ENCODE measurements around the gene TPGS2. TPM values are rescaled to one million over a fixed set of nuclear protein-coding genes. Genes with fewer than 3 reads are reported as not detected.
"Not testable (repeated sequence)": the region's sequence is repeated elsewhere in the genome, so short reads cannot be mapped to it uniquely, and the experiment has no call there.

The TPGS2 gene
- total RNA-seq: 95.4 and 98.8 TPM in 2 replicates
- long read RNA-seq, full-length matches to known transcripts: 297 of 323 reads
- long read RNA-seq, partial matches to known transcripts: 9 of 323 reads
- long read RNA-seq, other reads (novel, unspliced or antisense): 17 of 323 reads

GRCh38 chr18:36828630-36829361 is at the start of gene TPGS2, which contains the start of gene KIAA1328:
Gene TPGS2 (minus strand): TSS chr18:36829002. CDS start chr18:36828767, 235 bp downstream.
Gene KIAA1328 (plus strand): TSS chr18:36829127. CDS start chr18:36829139, 12 bp downstream.
- Mint-ChIP-seq H3K36me3 (ENCODE audit: unreplicated experiment) (no peaks in the 10 kb centered on the region), H3K4me3 (ENCODE audit: unreplicated experiment) (peak within 1 kb of the TSS; percentile 97), H3K4me1 (ENCODE audit: unreplicated experiment) (peaks cover 38% of the 10 kb centered on the region), H3K9me3 (ENCODE audit: unreplicated experiment) (no peaks in the 10 kb centered on the region), H3K27ac (ENCODE audit: unreplicated experiment) (peak within 1 kb of the TSS; percentile 94), H3K27me3 (ENCODE audit: unreplicated experiment) (no peaks in the 10 kb centered on the region)
- peak; percentile 72 for TF ChIP-seq CTCF (IDR thresholded peaks at IDR 0.05)
- DNase-seq (ENCODE audit: extremely low spot score, unreplicated experiment): peak; percentile 97

- not testable (repeated sequence) for H3K9me3 Mint-ChIP-seq (ENCODE audit: unreplicated experiment); H3K4me3 Mint-ChIP-seq (ENCODE audit: unreplicated experiment); H3K27ac Mint-ChIP-seq (ENCODE audit: unreplicated experiment); DNase-seq (ENCODE audit: extremely low spot score, unreplicated experiment); H3K4me1 Mint-ChIP-seq (ENCODE audit: unreplicated experiment); H3K27me3 Mint-ChIP-seq (ENCODE audit: unreplicated experiment)
- peaks cover 11% of the 10 kb centered on the region for H3K36me3 Mint-ChIP-seq (ENCODE audit: unreplicated experiment)
Observed at GRCh38 chr18:36873826-36874225, 45.0 kb upstream of the TPGS2 start.

GRCh38 chr18:36872329-36872728 is 43.5 kb upstream of the TPGS2 start:
- Mint-ChIP-seq H3K4me1 (ENCODE audit: unreplicated experiment) (no peaks in the 10 kb centered on the region), H3K36me3 (ENCODE audit: unreplicated experiment) (peaks cover 11% of the 10 kb centered on the region), H3K27ac (ENCODE audit: unreplicated experiment) (no peak overlapping the region), H3K27me3 (ENCODE audit: unreplicated experiment) (no peaks in the 10 kb centered on the region), H3K9me3 (ENCODE audit: unreplicated experiment) (no peaks in the 10 kb centered on the region), H3K4me3 (ENCODE audit: unreplicated experiment) (no peak overlapping the region)
- no peak for DNase-seq (ENCODE audit: extremely low spot score, unreplicated experiment)
- no peak for TF ChIP-seq CTCF (IDR thresholded peaks at IDR 0.05)

- Mint-ChIP-seq H3K4me3 (ENCODE audit: unreplicated experiment) (no peak overlapping the region), H3K36me3 (ENCODE audit: unreplicated experiment) (peaks cover 11% of the 10 kb centered on the region), H3K9me3 (ENCODE audit: unreplicated experiment) (no peaks in the 10 kb centered on the region), H3K27ac (ENCODE audit: unreplicated experiment) (no peak overlapping the region), H3K27me3 (ENCODE audit: unreplicated experiment) (no peaks in the 10 kb centered on the region), H3K4me1 (ENCODE audit: unreplicated experiment) (no peaks in the 10 kb centered on the region)
- no peak for TF ChIP-seq CTCF (IDR thresholded peaks at IDR 0.05)
- no peak for DNase-seq (ENCODE audit: extremely low spot score, unreplicated experiment)
Observed at GRCh38 chr18:36871801-36872200, 43.0 kb upstream of the TPGS2 start.

GRCh38 chr18:36867056-36867455 is 38.3 kb upstream of the TPGS2 start:
- Mint-ChIP-seq H3K4me3 (ENCODE audit: unreplicated experiment) (no peak overlapping the region), H3K9me3 (ENCODE audit: unreplicated experiment) (no peaks in the 10 kb centered on the region), H3K4me1 (ENCODE audit: unreplicated experiment) (no peaks in the 10 kb centered on the region), H3K36me3 (ENCODE audit: unreplicated experiment) (peaks cover 9% of the 10 kb centered on the region), H3K27me3 (ENCODE audit: unreplicated experiment) (no peaks in the 10 kb centered on the region), H3K27ac (ENCODE audit: unreplicated experiment) (no peak overlapping the region)
- no peak for DNase-seq (ENCODE audit: extremely low spot score, unreplicated experiment)
- no peak for TF ChIP-seq CTCF (IDR thresholded peaks at IDR 0.05)
